OCI-LY7 (cell line): ENCODE data around the gene UNC13B. TPM values are rescaled to one million over a fixed set of nuclear protein-coding genes. Genes with fewer than 3 reads are reported as not detected.

ENCODE experiments used
- BruUV-seq: library from RNA; stranded (reverse); fragments of 400-500 nt; replicated peaks from 2 replicates; lab custom pipeline; 2021; lab: Mats Ljungman, UMichigan
- CTCF ChIA-PET: fragments of 300-600 bp; sonication (Branson Sonifier 250); formaldehyde crosslinking; loops from one replicate; lab custom pipeline; 2022; ENCODE audit warnings: antibody characterized with exemption; ENCODE audit not compliant: unreplicated experiment; lab: Charles Lee
- POLR2A ChIA-PET: fragments of 300-600 bp; sonication (Branson Sonifier 250); formaldehyde crosslinking; loops from one replicate; lab custom pipeline; 2022; ENCODE audit warnings: antibody characterized with exemption; lab: Charles Lee
- DNase-seq: peaks from one replicate; pipeline ENCODE4 v3.0.0-alpha.2; 2015; ENCODE audit warnings: low spot score
- H2AFZ ChIP-seq: fragments of 200-600 bp; sonication (generic), shearing (Covaris generic); 2 replicates; pipeline ENCODE4 v1.6.1; 2014; ENCODE audit warnings: mild to moderate bottlenecking, antibody characterized with exemption, low read length, moderate library complexity
- H3K27ac ChIP-seq: fragments of 200-600 bp; sonication (generic); 2 replicates; pipeline ENCODE4 v1.5.1; 2014; ENCODE audit warnings: mixed run types, low read depth, mild to moderate bottlenecking, moderate library complexity, low read length, inconsistent platforms; ENCODE audit not compliant: poor library complexity, severe bottlenecking
- H3K36me3 ChIP-seq: fragments of 200-600 bp; sonication (generic); 2 replicates; pipeline ENCODE4 v1.6.1; 2014; ENCODE audit warnings: mild to moderate bottlenecking, antibody characterized with exemption, low read length, moderate library complexity, mixed read lengths; ENCODE audit not compliant: insufficient read depth
- H3K4me1 ChIP-seq: fragments of 200-600 bp; sonication (generic); 2 replicates; pipeline ENCODE4 v1.5.1; 2014; ENCODE audit warnings: mild to moderate bottlenecking, low read length; ENCODE audit not compliant: insufficient read depth, poor library complexity, severe bottlenecking
- H3K4me2 ChIP-seq: fragments of 200-600 bp; sonication (generic); 2 replicates; pipeline ENCODE4 v1.6.1; 2014; ENCODE audit warnings: mild to moderate bottlenecking, low read length
- H3K4me3 ChIP-seq: fragments of 200-600 bp; sonication (generic); 2 replicates; pipeline ENCODE4 v1.5.1; 2014; ENCODE audit warnings: mild to moderate bottlenecking, low read depth, low read length; ENCODE audit not compliant: poor library complexity, severe bottlenecking
- H3K79me2 ChIP-seq: fragments of 200-600 bp; sonication (generic); 2 replicates; pipeline ENCODE4 v1.6.1; 2016; ENCODE audit warnings: low read depth, mild to moderate bottlenecking, low read length, moderate library complexity, mixed read lengths; ENCODE audit not compliant: insufficient read depth
- H3K9me2 ChIP-seq: fragments of 200-600 bp; sonication (generic); 2 replicates; pipeline ENCODE4 v1.6.1; 2016; ENCODE audit warnings: mild to moderate bottlenecking, low read length, mixed read lengths; ENCODE audit not compliant: insufficient read depth
- H3K9me3 ChIP-seq: fragments of 200-600 bp; sonication (generic); 2 replicates; pipeline ENCODE4 v1.6.1; 2014; ENCODE audit warnings: mild to moderate bottlenecking, mixed run types, low read length, mixed read lengths
- H4K20me1 ChIP-seq: fragments of 200-600 bp; sonication (generic); 2 replicates; pipeline ENCODE4 v1.6.1; 2014; ENCODE audit warnings: mild to moderate bottlenecking, antibody characterized with exemption, low read length, moderate library complexity, mixed read lengths; ENCODE audit not compliant: insufficient read depth
- EZH2phosphoT487 ChIP-seq: fragments of 200-600 bp; sonication (generic); IDR thresholded peaks from 2 replicates; pipeline ENCODE4 v1.6.1; 2018; ENCODE audit warnings: low read depth, borderline replicate concordance, mild to moderate bottlenecking, mixed run types, antibody characterized with exemption, low read length, moderate library complexity, mixed read lengths
- intact Hi-C: fragments of 100-400 bp; cut with micrococcal nuclease; formaldehyde crosslinking; loops from one replicate; pipeline ENCODE4 v1.10.0; 2022; ENCODE audit not compliant: unreplicated experiment
- total RNA-seq, 2 experiments: library from RNA; depleted of rRNA in 1 of 2; stranded (reverse); fragments of >200 nt in 1 of 2; shearing (Covaris generic) in 1 of 2; gene quantifications; 2 replicates each; pipeline ENCODE4 v1.2.3, GENCODE V29; 2014 to 2022
- TF ChIP-seq, protein P1 (sequence below): fragments of 200-600 bp; sonication (generic); conservative IDR thresholded peaks from 2 replicates; pipeline ENCODE4 v1.5.1; 2014; ENCODE audit warnings: mild to moderate bottlenecking, antibody characterized with exemption, low read length, moderate library complexity, mixed read lengths

UNC13B gene
- total RNA-seq, 2 experiments from 2014 or later = 1.7 to 5.8 TPM

GRCh38 chr9:35341585-35341984, 179.8 kb downstream of the UNC13B start:
- no peaks in the 10 kb centered on the region for H3K9me2 ChIP-seq
- no peak overlapping the region for H3K4me2 ChIP-seq
- intact Hi-C loops = no loop called here
- no peak overlapping the region for H2AFZ ChIP-seq
- no peaks in the 10 kb centered on the region for H3K9me3 ChIP-seq
- DNase-seq = no peak
- no peaks in the 10 kb centered on the region for H4K20me1 ChIP-seq
- no TSS peak for BruUV-seq
- ChIA-PET POLR2A (interaction anchor here (0.5 to 0.6 kb wide), 2 partner anchors 26 to 61 kb away, joined by 3 to 4 read pairs; no protein-coding TSS in a partner anchor), CTCF (no interaction called here)
- H3K27ac ChIP-seq = no peak overlapping the region
- TF ChIP-seq, protein P1, sequence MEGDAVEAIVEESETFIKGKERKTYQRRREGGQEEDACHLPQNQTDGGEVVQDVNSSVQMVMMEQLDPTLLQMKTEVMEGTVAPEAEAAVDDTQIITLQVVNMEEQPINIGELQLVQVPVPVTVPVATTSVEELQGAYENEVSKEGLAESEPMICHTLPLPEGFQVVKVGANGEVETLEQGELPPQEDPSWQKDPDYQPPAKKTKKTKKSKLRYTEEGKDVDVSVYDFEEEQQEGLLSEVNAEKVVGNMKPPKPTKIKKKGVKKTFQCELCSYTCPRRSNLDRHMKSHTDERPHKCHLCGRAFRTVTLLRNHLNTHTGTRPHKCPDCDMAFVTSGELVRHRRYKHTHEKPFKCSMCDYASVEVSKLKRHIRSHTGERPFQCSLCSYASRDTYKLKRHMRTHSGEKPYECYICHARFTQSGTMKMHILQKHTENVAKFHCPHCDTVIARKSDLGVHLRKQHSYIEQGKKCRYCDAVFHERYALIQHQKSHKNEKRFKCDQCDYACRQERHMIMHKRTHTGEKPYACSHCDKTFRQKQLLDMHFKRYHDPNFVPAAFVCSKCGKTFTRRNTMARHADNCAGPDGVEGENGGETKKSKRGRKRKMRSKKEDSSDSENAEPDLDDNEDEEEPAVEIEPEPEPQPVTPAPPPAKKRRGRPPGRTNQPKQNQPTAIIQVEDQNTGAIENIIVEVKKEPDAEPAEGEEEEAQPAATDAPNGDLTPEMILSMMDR = no peak
- TF ChIP-seq EZH2phosphoT487 = no peak
- H3K4me1 ChIP-seq = no peaks in the 10 kb centered on the region
- H3K36me3 ChIP-seq = no peaks in the 10 kb centered on the region
- no peaks in the 10 kb centered on the region for H3K79me2 ChIP-seq
- no peak overlapping the region for H3K4me3 ChIP-seq

GRCh38 chr9:35342221-35342958, 180.6 kb downstream of the UNC13B start:
- Histone ChIP-seq H3K27ac (no peak overlapping the region), H3K9me3 (no peaks in the 10 kb centered on the region), H4K20me1 (no peaks in the 10 kb centered on the region), H3K9me2 (no peaks in the 10 kb centered on the region), H3K4me1 (no peaks in the 10 kb centered on the region), H3K79me2 (no peaks in the 10 kb centered on the region), H3K4me2 (no peak overlapping the region), H2AFZ (no peak overlapping the region), H3K36me3 (no peaks in the 10 kb centered on the region), H3K4me3 (no peak overlapping the region)
- BruUV-seq = no TSS peak
- no peak for TF ChIP-seq EZH2phosphoT487
- TF ChIP-seq, protein P1 = no peak
- intact Hi-C loops = no loop called here
- CTCF ChIA-PET = no interaction called here
- POLR2A ChIA-PET = interaction anchor here (0.5 kb wide), 1 partner anchor 61 kb away, joined by 4 read pairs; no protein-coding TSS in a partner anchor
- DNase-seq = no peak

DNA sequence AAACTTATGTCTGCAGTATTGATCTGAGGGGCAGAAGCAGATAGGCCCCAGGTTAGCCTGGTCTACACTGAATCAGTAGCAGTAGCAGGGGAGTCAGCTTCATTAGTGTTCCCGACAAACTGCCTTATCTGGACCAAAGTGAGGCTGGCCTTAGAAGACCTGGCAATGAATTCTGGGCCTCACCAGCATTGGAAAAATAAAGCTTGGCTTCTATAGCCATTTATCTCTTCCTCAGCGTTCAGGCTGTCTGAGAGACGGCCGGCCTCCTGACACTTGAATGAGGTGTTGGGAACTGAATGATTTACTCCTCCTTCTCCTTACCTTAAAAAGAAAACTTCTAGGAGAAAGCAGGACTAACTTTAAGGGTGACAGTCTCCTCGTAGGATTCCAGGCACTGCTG, 186.3 kb downstream of the UNC13B start:
- ChIA-PET CTCF (no interaction called here), POLR2A (no interaction called here)
- no peaks in the 10 kb centered on the region for H3K9me3 ChIP-seq
- H3K4me1 ChIP-seq = no peaks in the 10 kb centered on the region
- H3K36me3 ChIP-seq = no peaks in the 10 kb centered on the region
- no peak for DNase-seq
- no TSS peak for BruUV-seq
- no peak overlapping the region for H3K27ac ChIP-seq
- TF ChIP-seq EZH2phosphoT487 = no peak
- TF ChIP-seq, protein P1 = no peak
- H3K79me2 ChIP-seq = no peaks in the 10 kb centered on the region
- H3K4me2 ChIP-seq = no peak overlapping the region
- H3K9me2 ChIP-seq = no peaks in the 10 kb centered on the region
- H3K4me3 ChIP-seq = no peak overlapping the region
- intact Hi-C loops = no loop called here
- no peaks in the 10 kb centered on the region for H4K20me1 ChIP-seq
- H2AFZ ChIP-seq = no peak overlapping the region
